HFF-Myc (cell line): ENCODE results near the gene ENKUR.

Source experiments
- DNase-seq: peaks from one replicate; pipeline ENCODE4 v3.0.0-alpha.2; 2011; ENCODE audit warnings: low read depth; ENCODE audit errors: extremely low read depth
- H3K4me3 ChIP-seq: replicated peaks from 2 replicates; pipeline ENCODE4 v1.5.1; 2011; ENCODE audit warnings: low read depth, mild to moderate bottlenecking, control low read depth, low read length
- TF ChIP-seq, protein P1 (sequence below): IDR thresholded peaks from 2 replicates; pipeline ENCODE4 v1.5.1; 2012; ENCODE audit warnings: mild to moderate bottlenecking, low read depth, low read length, control low read depth; ENCODE audit errors: missing control alignments

Gene ENKUR

GRCh38 chr10:24991298-24991697 is 24.7 kb downstream of the ENKUR start:
- TF ChIP-seq, protein P1, sequence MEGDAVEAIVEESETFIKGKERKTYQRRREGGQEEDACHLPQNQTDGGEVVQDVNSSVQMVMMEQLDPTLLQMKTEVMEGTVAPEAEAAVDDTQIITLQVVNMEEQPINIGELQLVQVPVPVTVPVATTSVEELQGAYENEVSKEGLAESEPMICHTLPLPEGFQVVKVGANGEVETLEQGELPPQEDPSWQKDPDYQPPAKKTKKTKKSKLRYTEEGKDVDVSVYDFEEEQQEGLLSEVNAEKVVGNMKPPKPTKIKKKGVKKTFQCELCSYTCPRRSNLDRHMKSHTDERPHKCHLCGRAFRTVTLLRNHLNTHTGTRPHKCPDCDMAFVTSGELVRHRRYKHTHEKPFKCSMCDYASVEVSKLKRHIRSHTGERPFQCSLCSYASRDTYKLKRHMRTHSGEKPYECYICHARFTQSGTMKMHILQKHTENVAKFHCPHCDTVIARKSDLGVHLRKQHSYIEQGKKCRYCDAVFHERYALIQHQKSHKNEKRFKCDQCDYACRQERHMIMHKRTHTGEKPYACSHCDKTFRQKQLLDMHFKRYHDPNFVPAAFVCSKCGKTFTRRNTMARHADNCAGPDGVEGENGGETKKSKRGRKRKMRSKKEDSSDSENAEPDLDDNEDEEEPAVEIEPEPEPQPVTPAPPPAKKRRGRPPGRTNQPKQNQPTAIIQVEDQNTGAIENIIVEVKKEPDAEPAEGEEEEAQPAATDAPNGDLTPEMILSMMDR: no peak
- DNase-seq: no peak
- no peak overlapping the region for H3K4me3 ChIP-seq

DNA sequence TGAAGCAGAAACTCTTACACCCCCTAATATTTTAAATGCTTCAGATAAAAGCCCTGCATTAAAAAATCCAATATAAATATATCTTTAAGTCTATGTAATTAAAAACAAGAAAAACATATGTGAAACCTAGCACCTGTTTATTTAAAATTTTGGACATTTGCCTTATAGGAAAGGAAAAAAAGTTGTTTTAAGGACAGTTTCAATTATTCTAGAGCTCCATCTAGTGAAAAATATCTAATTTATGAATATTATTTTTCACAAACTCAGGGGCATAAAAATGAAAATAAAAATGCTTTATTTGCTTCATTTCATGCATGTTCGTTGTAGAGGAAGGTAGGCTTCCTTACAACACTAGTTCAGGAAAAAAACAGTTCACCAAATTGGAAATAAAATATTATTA is 26.1 kb downstream of the ENKUR start:
- DNase-seq: no peak
- H3K4me3 ChIP-seq: no peak overlapping the region
- TF ChIP-seq, protein P1: no peak

DNA sequence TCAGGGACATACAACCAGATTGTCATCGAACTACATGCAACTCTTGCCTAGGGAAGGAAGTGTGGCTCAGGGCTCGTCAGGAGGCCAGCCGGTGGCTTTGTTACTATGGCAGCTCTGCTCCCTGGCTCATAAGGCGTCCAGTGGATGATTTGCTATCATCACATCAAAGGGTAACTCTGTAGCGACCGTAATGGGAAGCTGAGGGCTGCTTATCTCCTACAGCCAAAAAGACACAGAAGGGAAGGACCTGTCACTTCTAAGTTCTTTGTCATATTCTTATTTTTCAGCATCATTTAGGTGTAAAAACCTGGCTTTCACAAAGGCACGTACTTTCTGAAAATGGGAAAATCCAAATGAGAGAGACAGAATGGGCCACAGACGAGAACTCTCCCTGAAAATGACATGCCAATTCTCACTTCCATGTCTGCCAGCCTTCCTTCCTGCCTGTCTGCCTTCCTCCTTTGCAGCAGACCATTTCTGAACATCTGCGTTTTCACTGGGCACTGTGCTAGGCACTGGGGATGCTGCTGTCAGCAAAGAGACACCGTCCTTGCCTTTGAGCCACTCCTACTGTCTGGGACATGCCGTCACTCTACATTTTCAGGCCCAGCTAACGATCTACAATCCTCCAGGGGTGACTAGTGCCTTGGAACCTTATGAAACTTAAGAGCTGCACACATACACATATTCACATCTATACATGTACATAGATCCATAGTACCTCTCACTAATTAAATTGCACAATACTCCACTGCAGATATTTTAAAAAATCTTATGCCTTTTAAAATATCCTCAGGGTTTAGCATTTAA is 26.9 kb downstream of the ENKUR start:
- TF ChIP-seq, protein P1: no peak
- no peak for DNase-seq

DNA sequence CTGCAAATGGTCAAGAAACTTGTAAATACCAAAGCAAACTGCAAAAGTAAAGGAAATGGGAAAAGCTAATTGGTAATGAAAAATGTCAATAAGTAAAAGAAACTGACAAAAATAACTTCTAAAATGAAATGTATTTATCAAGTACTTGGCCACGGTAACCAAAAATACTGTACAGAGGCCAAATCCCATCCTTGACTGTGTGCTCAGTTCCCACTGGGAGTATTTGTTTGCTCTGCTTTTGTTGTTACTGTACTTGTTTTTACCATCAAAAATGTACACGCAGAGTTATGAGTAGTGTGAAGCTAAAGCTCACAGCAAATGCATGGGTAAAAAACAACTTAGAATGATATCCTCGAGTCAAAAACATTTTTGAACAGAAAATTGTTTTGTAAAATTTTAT is 31.1 kb downstream of the ENKUR start:
- no peak for DNase-seq
- no peak overlapping the region for H3K4me3 ChIP-seq
- TF ChIP-seq, protein P1: no peak

More for the DNA sequence above, 26.9 kb downstream of the ENKUR start:
- H3K4me3 ChIP-seq: no peak overlapping the region

DNA sequence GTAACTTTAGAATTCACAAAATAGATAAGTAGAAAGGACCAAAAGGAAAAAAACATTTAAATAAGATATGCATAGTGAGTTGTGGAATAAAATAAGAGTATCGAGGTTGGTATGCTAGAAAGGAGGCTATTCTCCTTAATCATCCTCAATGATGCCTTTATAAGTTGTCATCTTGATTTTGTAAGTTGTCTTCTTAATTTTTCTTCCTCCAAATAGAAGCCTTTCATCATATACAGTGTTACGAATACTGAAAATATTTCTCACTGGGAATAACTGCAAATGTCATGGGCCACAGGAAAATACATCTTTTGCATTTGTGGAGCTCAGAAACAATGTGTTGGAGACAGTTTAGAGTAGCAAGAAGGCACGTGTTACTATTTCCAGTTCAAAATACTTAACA is 32.0 kb downstream of the ENKUR start:
- DNase-seq: no peak
- no peak overlapping the region for H3K4me3 ChIP-seq
- TF ChIP-seq, protein P1: no peak

GRCh38 chr10:24983130-24983529 is 32.8 kb downstream of the ENKUR start:
- TF ChIP-seq, protein P1: no peak
- DNase-seq: no peak

More at GRCh38 chr10:24983130-24983529, 32.8 kb downstream of the ENKUR start:
- no peak overlapping the region for H3K4me3 ChIP-seq
